A549 (cell line): ENCODE results near the gene EFNB2. TPM values are rescaled to one million over a fixed set of nuclear protein-coding genes. Genes with fewer than 3 reads are reported as not detected.

Source experiments
- ATAC-seq, 2 experiments: fragments of 200-7000 bp in 1 of 2; fragments of >200 bp in 1 of 2; cut with Nextera tagmentation in 1 of 2; cut with Tn5 transposase in 1 of 2; 3 replicates each; pipeline versions ENCODE4 v1.8.0 to v1.9.1; 2018 to 2020; ENCODE audit warnings: mild to moderate bottlenecking in 1 of 2, moderate library complexity in 1 of 2
- CTCF ChIA-PET: fragments of 300-600 bp; sonication (Branson Sonifier 250); formaldehyde crosslinking; extraction: SDS; loops from one replicate; lab custom pipeline; 2021; ENCODE audit warnings: antibody characterized with exemption, inconsistent platforms; lab: Yijun Ruan, JAX
- POLR2A ChIA-PET: fragments of 350-600 bp; formaldehyde crosslinking; extraction: SDS; loops from one replicate; lab custom pipeline; 2021; ENCODE audit warnings: antibody characterized with exemption, inconsistent platforms; lab: Yijun Ruan, JAX
- DNase-seq, 2 experiments: peaks; one replicate each; pipeline versions ENCODE4 v3.0.0 to v3.0.0-alpha.2; 2011 to 2016; ENCODE audit warnings: low read depth in 1 of 2, low spot score in 1 of 2
- FAIRE-seq: peaks from 2 replicates; lab custom pipeline; 2011; peaks lifted over from hg19 to GRCh38; lab: Jason Lieb, UNC
- H3K27ac ChIP-seq, 2 experiments: fragments of >200 bp; sonication (Bioruptor Twin); formaldehyde crosslinking; 3 replicates each; pipeline ENCODE4 v1.5.1; 2016 to 2017
- H3K4me1 ChIP-seq: fragments of >200 bp; sonication (Bioruptor Twin); formaldehyde crosslinking; 3 replicates; pipeline ENCODE4 v1.6.1; 2016
- H3K4me2 ChIP-seq: fragments of >200 bp; sonication (Bioruptor Twin); formaldehyde crosslinking; 3 replicates; pipeline ENCODE4 v1.6.1; 2016
- H3K4me3 ChIP-seq: fragments of >200 bp; sonication (Bioruptor Twin); formaldehyde crosslinking; 3 replicates; pipeline ENCODE4 v1.5.1; 2016
- H3K9me3 ChIP-seq: fragments of >200 bp; sonication (Bioruptor Twin); formaldehyde crosslinking; 3 replicates; pipeline ENCODE4 v1.6.1; 2016
- BCL3 ChIP-seq: fragments of >200 bp; sonication (Bioruptor Twin); formaldehyde crosslinking; IDR thresholded peaks from 3 replicates; pipeline ENCODE4 v1.6.1; 2016
- CBX2 ChIP-seq: fragments of 200-600 bp; sonication (generic); IDR thresholded peaks from 2 replicates; pipeline ENCODE4 v1.6.1; 2016; ENCODE audit warnings: low read depth, mild to moderate bottlenecking, borderline replicate concordance
- E2F6 ChIP-seq: IDR thresholded peaks from 2 replicates; pipeline ENCODE4 v1.6.1; 2012; ENCODE audit warnings: low read depth, borderline replicate concordance
- FOSB ChIP-seq: fragments of 250-450 bp; sonication (Bioruptor Pico); IDR thresholded peaks from 2 replicates; pipeline ENCODE4 v1.5.0; 2020; ENCODE audit warnings: mild to moderate bottlenecking, moderate library complexity
- FOXS1 ChIP-seq: fragments of 250-450 bp; sonication (Bioruptor Pico); IDR thresholded peaks from 2 replicates; pipeline ENCODE4 v1.5.0; 2020; ENCODE audit warnings: mild to moderate bottlenecking, moderate library complexity
- HOXB13 ChIP-seq: fragments of 250-450 bp; sonication (Bioruptor Pico); IDR thresholded peaks from 2 replicates; pipeline ENCODE4 v1.5.0; 2020; ENCODE audit warnings: low read depth, mild to moderate bottlenecking, moderate library complexity
- JUNB ChIP-seq: fragments of >200 bp; sonication (Bioruptor Twin); formaldehyde crosslinking; IDR thresholded peaks from 2 replicates; pipeline ENCODE4 v1.6.1; 2016
- NPAS2 ChIP-seq: fragments of 250-450 bp; sonication (Bioruptor Pico); IDR thresholded peaks from 2 replicates; pipeline ENCODE4 v1.8.0; 2022; ENCODE audit warnings: mild to moderate bottlenecking, moderate library complexity, borderline replicate concordance
- NR3C1 ChIP-seq: fragments of >200 bp; sonication (Bioruptor Twin); formaldehyde crosslinking; IDR thresholded peaks from 3 replicates; pipeline ENCODE4 v1.6.1; 2017
- PBX3 ChIP-seq: IDR thresholded peaks from 2 replicates; pipeline ENCODE4 v1.6.1; 2012
- PHF8 ChIP-seq: fragments of 200-600 bp; sonication (generic); IDR thresholded peaks from 2 replicates; pipeline ENCODE4 v1.6.1; 2016; ENCODE audit warnings: low read depth, mild to moderate bottlenecking, antibody characterized with exemption, moderate library complexity, borderline replicate concordance
- POLR2A ChIP-seq: IDR thresholded peaks from 2 replicates; pipeline ENCODE4 v1.6.1; 2012; ENCODE audit warnings: mild to moderate bottlenecking, low read length
- TFCP2L1 ChIP-seq: fragments of 250-450 bp; sonication (Bioruptor Pico); IDR thresholded peaks from 2 replicates; pipeline ENCODE4 v1.5.0; 2021; ENCODE audit warnings: mild to moderate bottlenecking
- USF2 ChIP-seq: fragments of 450-650 bp; IDR thresholded peaks from 2 replicates; pipeline ENCODE4 v1.6.1; 2014; ENCODE audit warnings: antibody characterized with exemption
- ZFP36 ChIP-seq: fragments of 450-650 bp; IDR thresholded peaks from 2 replicates; pipeline ENCODE4 v1.6.1; 2014; ENCODE audit warnings: borderline replicate concordance; ENCODE audit not compliant: partially characterized antibody
- WGBS: methylation state at CpG from one replicate; pipeline ENCODE4 v1.1.6; 2017; ENCODE audit errors: missing lambda C conversion rate; 5-methylcytosine and 5-hydroxymethylcytosine counted together
- polyA plus RNA-seq, 4 experiments: library from polyadenylated mRNA; depleted of rRNA in 3 of 4; stranded (reverse); fragments of >200 nt; fragmentation: RNase III in 1 of 4; extraction: RNeasy Plus Mini Kit Qiagen cat#74134 plus additional on column Dnase treatment in 1 of 4; gene quantifications; 2 replicates in 3 of 4; 3 replicates in 1 of 4; pipeline ENCODE4 v1.2.3, GENCODE V29; 2011 to 2017

The EFNB2 gene
- polyA plus RNA-seq, 2 of the 4 experiments (the other 2 are of a cell fraction): 1.0 to 1.3 TPM

- H3K4me2 ChIP-seq: no peak overlapping the region
- no peaks in the 10 kb centered on the region for H3K9me3 ChIP-seq
- POLR2A ChIA-PET: no interaction called here
- no peak overlapping the region for H3K27ac ChIP-seq
- no peak for ATAC-seq
- DNase-seq: no peak
- FAIRE-seq: no peak
- H3K4me1 ChIP-seq: no peaks in the 10 kb centered on the region
- CTCF ChIA-PET: interaction anchor here (0.6 to 1.1 kb wide), 2 partner anchors 8 to 24 kb away, joined by 3 to 4 read pairs; no protein-coding TSS in a partner anchor
- H3K4me3 ChIP-seq: no peak overlapping the region
- TF ChIP-seq NPAS2 (no peak), BCL3 (no peak)
- 14% methylated on average over 2 of the region's 2 CpGs for WGBS
Measured at GRCh38 chr13:106527826-106528225, 7.6 kb downstream of the EFNB2 start.

GRCh38 chr13:106527445-106527801, 8.0 kb downstream of the EFNB2 start:
- no peak overlapping the region for H3K4me3 ChIP-seq
- H3K4me2 ChIP-seq: no peak overlapping the region
- CTCF ChIA-PET: interaction anchor here (1.1 kb wide), 1 partner anchor 9 kb away, joined by 3 read pairs; no protein-coding TSS in a partner anchor
- no peaks in the 10 kb centered on the region for H3K9me3 ChIP-seq
- no peak for ATAC-seq
- WGBS: 50% methylated on average over 1 of the region's 1 CpG
- no peak overlapping the region for H3K27ac ChIP-seq
- TF ChIP-seq POLR2A (no peak), TFCP2L1 (no peak), ZFP36 (no peak), HOXB13 (CRISPR knock-in tag) (no peak), BCL3 (no peak), PHF8 (no peak), FOXS1 (CRISPR knock-in tag) (no peak), USF2 (no peak), E2F6 (no peak), JUNB (no peak), NPAS2 (no peak), PBX3 (no peak), FOSB (CRISPR knock-in tag) (no peak)
- no peak for DNase-seq
- FAIRE-seq: no peak
- no peaks in the 10 kb centered on the region for H3K4me1 ChIP-seq
- POLR2A ChIA-PET: no interaction called here

GRCh38 chr13:106526738-106527444, 8.6 kb downstream of the EFNB2 start:
- no peaks in the 10 kb centered on the region for H3K9me3 ChIP-seq
- no peak overlapping the region for H3K4me2 ChIP-seq
- ATAC-seq: no peak
- DNase-seq: no peak
- WGBS: 74% methylated on average over 8 of the region's 8 CpGs
- CTCF ChIA-PET: interaction anchor here (1.1 kb wide), 1 partner anchor 9 kb away, joined by 3 read pairs; no protein-coding TSS in a partner anchor
- H3K4me1 ChIP-seq: no peaks in the 10 kb centered on the region
- TF ChIP-seq CBX2: no peak
- TF ChIP-seq NR3C1: no peak
- FAIRE-seq: no peak
- H3K27ac ChIP-seq: no peak overlapping the region
- POLR2A ChIA-PET: no interaction called here
- no peak overlapping the region for H3K4me3 ChIP-seq
